Stimulated activated CD8-positive, alpha-beta memory T cell treated with anti-CD3 and anti-CD28 coated beads, Interleukin-15, amount 100 ng/mL, for 1 hour (primary cell): ENCODE data around the gene RNF166.

Experiments used
- DNase-seq: peaks from one replicate; pipeline ENCODE4 v3.0.0-alpha.2; 2020; ENCODE audit warnings: low read depth

The RNF166 gene

GRCh38 chr16:88723911-88724310, 17.7 kb upstream of the RNF166 start:
- no peak for DNase-seq

DNA sequence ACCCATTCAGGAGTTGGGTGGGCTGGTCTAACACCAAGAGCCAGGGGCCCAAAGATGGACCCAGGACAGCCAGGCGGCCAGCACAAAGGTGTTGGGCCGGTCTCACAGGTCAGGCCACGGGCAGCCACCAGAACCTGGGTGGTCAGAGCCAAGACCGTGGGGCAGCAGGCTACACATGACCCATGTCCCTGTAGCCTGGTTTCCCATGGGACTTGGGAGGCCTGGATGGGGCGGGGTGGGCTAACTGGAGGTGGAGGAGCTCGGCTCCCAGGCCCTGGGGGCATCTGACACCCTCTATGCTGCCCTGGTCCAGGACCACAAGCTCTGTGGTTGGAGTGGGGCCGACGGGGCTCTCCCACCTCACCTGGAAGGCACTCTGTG, 17.3 kb upstream of the RNF166 start:
- no peak for DNase-seq

- DNase-seq: no peak
Observed at GRCh38 chr16:88722784-88723506, 16.7 kb upstream of the RNF166 start.

DNA sequence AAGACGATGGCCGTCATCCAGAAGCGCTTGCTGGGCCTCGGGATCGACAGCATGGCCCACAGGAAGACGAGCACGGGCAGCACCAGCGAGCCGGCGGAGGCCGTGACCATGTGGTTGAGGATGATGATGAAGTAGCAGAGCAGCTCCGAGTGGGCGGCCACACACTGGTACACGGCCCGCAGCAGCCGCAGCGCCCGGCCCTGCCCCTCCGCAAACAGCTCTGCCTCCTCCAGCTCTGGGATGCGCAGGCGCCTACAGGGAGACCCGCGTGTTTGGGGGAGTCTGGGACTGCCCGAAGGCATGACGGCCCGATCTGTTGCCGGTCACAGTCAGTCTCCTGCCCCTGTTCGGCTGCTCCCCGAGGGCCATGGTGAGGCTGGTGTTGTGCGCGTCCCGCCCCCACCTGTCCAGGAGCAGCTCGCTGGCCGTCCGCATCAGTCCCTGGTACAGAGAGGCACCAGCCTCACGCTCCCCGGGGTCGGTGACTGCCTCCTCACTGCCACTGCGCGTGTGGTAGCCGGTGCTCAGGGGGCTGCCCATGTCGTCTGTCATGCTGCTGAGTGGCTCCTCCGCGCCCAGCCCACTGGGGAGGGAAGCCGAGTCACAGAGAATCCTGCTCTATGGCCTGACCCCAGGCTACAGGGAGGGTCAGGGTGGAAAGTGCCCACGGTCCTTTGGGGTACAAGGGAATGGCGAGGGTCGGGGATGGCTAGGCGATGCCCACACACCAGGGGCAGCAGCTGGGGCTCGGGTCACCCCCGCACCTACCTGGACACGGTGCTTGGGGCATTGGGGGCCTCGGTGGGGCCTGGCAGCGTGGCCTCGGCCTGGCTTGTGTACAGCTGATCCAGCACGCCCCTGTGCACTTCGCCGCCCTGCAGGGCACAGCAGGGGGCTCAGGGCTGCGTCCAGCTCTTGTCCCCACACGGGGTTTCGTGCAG, 15.9 kb upstream of the RNF166 start:
- DNase-seq: no peak

- no peak for DNase-seq
Observed at GRCh38 chr16:88721236-88721635, 15.0 kb upstream of the RNF166 start.

DNA sequence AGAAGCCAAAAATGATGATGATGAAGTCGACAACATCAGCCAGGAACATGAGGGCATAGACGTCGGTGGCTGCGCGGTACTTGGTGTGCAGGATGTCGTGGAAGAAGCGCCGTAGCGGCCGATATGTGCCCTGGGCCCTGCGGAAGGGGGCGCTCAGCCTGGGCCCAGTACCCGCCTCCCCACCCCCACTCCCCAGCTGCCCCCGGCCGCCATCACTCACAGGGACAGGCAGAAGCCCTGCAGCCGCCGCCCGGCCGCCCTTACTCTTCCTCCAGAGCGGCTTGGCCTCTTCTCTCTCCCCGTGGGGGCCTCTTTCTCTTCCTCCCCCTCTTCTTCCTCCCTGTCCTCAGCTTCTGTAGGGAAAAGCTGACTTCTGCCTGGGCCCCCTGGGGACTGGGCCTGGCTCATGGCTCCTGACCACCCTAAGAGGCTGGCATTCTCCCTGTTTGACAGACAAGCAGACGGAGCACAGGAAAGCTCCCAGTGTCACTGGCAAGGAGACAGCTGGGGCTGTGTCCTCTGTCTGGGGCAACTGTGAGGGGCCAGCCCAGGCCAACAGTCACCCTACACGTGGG, 14.3 kb upstream of the RNF166 start:
- DNase-seq: no peak

DNA sequence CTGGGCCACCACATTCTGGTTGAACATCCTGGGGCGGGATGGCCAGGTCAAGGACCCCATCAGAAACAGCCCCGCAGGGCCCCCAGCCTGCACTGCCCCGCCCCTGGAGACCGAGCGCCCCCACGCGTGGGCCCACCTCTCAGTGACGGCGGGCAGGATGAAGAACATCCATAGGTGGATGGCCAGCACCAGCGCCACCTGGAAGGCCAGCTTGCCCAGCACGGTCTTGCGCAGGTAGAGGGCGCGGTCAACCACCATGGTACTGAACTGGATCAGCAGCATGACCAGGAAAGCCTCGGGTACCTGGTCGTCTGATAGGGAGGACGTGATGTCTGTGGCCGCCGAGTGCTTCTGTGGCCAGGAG, 13.7 kb upstream of the RNF166 start:
- DNase-seq: no peak

DNA sequence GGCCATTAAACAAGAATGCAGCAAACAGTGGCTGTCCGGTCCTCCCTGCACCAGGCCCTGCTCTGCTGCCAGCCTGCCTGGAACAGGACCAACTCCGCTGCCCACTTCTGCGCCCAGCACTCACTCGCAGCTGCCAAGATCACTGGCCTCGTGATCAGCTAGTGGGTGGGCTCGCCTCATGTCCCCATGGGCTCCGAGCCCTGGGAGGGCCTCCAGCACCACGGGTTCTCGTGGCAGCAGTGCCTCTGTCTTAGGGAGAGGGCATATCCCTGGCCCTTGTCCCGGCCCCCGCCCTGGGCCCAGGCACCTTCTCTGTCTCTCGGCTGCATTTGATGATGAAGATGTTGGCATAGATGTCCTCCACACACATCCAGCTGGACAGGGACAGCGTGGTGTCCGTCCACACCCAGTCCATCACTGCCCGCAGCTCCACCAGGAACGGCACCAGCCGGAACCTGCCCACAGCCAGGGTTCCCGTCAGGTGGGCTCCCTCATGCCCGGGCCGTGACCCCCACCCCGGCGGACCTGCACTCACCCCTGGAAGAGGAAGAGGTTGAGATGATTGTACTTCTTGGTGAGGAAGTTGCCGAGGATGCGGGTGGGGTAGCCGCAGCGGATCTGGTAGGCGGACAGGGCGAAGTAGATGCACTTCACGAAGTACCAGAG, 13.2 kb upstream of the RNF166 start:
- DNase-seq: no peak

GRCh38 chr16:88718178-88718577, 12.0 kb upstream of the RNF166 start:
- no peak for DNase-seq

DNA sequence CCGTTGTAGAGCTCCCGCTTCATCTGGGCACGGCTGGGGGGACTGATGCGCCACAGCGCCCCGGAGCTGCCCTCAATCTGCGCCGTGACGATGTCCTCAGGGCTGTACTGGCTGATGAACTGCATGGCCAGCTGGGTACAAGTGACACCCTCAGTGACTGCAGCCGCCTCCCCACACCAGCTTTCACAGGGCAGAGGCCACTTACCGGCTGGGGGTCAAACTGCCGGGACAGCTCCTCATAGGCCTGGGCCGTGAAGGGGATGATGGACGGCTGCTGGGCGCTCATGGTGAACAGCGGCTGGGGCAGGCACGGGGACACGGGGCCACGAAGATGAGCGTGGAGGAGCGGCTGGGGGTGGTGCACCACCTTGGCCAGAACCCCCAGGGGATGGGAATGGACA, 10.4 kb upstream of the RNF166 start:
- no peak for DNase-seq

GRCh38 chr16:88716201-88716600, 10.0 kb upstream of the RNF166 start:
- DNase-seq: no peak

DNA sequence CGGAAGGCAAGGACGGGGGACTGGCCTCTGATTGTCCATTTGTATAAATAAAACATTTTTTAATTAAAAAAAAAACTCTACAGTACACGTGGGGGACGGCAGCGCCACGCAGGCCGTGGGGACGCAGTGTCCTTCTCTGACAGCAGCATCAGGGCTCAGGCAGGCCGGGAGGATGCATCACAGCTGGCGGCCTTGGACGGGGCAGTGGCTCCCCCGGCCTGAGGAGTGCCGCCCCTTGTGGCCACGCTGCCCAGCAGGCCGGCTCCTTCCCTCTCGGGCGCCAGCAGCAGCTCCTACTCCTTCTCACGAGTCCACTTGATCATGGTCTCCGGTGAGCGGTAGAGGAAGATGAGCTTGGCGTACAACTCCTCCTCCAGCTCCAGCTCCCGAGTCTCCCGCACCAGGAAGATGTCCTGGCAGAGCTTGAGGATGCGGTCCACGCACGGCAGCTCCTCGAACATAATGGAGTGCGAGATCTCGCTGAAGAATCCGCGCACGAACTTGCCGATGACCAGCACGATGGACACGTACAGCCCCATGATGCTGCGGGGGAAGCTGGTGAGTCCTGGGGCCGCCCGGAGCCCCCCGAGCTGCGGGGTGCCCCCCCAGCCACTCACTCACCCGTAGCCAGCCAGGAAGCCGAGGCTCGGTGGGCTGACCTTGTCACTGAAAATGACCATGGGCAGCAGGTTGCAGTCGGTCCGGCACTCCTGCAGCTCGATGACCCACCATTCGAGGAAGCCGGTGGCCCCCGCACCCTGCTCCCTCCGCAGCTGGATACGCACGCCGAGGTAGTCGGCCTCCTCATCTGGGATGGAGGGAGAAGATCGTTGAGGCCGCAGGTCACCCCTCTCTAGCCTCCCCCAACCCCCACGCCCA, 9.3 kb upstream of the RNF166 start:
- DNase-seq: no peak

- no peak for DNase-seq
Observed at GRCh38 chr16:88714420-88715302, 8.5 kb upstream of the RNF166 start.

- no peak for DNase-seq
Observed at GRCh38 chr16:88713568-88714419, 7.6 kb upstream of the RNF166 start.

DNA sequence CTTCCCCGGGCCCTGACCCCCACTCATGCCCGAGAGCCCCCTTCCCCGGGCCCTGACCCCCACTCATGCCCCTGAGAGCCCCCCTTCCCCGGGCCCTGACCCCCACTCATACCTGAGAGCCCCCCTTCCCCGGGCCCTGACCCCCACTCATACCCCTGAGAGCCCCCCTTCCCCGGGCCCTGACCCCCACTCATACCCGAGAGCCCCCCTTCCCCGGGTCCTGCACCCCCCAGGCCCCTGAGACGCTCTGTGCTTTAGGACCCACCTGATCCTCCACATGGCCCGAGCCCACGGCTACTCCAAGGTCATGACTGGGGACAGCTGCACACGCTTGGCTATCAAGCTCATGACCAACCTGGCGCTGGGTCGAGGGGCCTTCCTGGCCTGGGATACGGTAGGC, 6.8 kb upstream of the RNF166 start:
- no peak for DNase-seq

GRCh38 chr16:88712362-88712979, 6.3 kb upstream of the RNF166 start:
- DNase-seq: no peak

GRCh38 chr16:88711750-88712340, 5.6 kb upstream of the RNF166 start:
- DNase-seq: no peak

DNA sequence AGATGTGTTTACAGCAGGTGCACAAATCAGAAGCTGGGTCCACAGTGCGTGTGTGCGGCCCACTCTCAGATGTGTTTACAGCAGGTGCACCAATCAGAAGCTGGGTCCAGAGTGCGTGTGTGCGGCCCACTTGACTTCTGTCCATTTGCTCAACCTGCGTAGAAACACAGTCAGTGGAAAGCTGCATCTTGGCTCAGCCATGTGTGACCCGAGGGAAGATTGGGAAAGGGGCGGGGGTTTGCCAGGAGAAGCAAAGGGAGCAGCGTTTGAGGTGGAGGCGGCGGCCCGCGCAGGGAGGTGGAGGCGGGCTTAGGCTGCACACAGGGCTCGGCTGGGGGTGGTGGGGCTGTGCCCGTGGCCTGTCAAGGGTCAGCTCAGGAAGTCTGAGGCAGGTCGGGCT, 4.3 kb upstream of the RNF166 start:
- DNase-seq: no peak
